ENCODE results near the gene MT1A.
"Not testable (repeated sequence)": the region's sequence is repeated elsewhere in the genome, so short reads cannot be mapped to it uniquely, and the experiment has no call there.

DNA sequence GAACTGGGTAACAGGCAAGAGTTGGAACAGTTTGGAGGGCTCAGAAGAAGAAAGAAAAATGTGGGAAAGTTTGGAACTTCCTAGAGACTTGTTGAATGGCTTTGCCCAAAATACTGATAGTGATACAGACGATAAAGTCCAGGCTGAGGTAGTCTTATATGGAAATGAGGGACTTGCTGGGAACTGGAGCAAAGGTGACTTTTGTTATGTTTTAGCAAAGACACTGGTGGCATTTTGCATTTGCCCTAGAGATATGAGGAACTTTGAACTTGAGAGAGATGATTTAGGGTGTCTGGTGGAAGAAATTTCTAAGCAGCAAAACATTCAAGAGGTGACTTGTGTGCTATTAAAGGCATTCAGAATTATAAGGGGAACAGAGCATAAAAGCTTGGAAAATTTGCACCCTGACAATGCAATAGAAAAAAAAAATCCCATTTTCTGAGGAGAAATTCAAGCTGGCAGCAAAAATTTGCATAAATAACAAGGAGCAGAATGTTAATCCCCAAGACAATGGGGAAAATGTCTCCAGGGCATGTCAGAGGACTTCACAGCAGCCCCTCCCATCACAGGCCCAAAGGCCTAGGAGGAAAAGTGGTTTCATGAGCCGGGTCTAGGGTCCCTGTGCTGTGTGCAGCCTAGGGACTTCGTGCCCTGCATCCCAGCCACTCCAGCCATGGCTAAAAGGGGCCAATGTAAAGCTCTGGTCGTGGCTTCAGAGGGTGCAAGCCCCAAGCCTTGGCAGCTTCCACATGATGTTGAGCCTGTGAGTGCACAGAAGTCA, 16.6 kb upstream of the MT1A start:
- not testable (repeated sequence) for TF ChIP-seq ZNF8 (CRISPR knock-in tag; IDR thresholded peaks at IDR 0.05); BACH2 (CRISPR knock-in tag; IDR thresholded peaks at IDR 0.05; ENCODE audit: borderline replicate concordance); TCF4 (CRISPR knock-in tag; IDR thresholded peaks at IDR 0.05; ENCODE audit: borderline replicate concordance); CSDC2 (CRISPR knock-in tag; IDR thresholded peaks at IDR 0.05); PPARA (CRISPR knock-in tag; IDR thresholded peaks at IDR 0.05; ENCODE audit: borderline replicate concordance); GLIS3 (CRISPR knock-in tag; IDR thresholded peaks at IDR 0.05); OSR1 (CRISPR knock-in tag; IDR thresholded peaks at IDR 0.05)
- TF ChIP-seq, protein P1, sequence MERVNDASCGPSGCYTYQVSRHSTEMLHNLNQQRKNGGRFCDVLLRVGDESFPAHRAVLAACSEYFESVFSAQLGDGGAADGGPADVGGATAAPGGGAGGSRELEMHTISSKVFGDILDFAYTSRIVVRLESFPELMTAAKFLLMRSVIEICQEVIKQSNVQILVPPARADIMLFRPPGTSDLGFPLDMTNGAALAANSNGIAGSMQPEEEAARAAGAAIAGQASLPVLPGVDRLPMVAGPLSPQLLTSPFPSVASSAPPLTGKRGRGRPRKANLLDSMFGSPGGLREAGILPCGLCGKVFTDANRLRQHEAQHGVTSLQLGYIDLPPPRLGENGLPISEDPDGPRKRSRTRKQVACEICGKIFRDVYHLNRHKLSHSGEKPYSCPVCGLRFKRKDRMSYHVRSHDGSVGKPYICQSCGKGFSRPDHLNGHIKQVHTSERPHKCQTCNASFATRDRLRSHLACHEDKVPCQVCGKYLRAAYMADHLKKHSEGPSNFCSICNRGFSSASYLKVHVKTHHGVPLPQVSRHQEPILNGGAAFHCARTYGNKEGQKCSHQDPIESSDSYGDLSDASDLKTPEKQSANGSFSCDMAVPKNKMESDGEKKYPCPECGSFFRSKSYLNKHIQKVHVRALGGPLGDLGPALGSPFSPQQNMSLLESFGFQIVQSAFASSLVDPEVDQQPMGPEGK (CRISPR knock-in tag; IDR thresholded peaks at IDR 0.05; ENCODE audit: borderline replicate concordance), result not testable (repeated sequence)
- TF ChIP-seq, protein P2, sequence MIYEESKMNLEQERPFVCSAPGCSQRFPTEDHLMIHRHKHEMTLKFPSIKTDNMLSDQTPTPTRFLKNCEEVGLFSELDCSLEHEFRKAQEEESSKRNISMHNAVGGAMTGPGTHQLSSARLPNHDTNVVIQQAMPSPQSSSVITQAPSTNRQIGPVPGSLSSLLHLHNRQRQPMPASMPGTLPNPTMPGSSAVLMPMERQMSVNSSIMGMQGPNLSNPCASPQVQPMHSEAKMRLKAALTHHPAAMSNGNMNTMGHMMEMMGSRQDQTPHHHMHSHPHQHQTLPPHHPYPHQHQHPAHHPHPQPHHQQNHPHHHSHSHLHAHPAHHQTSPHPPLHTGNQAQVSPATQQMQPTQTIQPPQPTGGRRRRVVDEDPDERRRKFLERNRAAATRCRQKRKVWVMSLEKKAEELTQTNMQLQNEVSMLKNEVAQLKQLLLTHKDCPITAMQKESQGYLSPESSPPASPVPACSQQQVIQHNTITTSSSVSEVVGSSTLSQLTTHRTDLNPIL (CRISPR knock-in tag; IDR thresholded peaks at IDR 0.05; ENCODE audit: low read depth), result not testable (repeated sequence)
- TF ChIP-seq, protein P3, sequence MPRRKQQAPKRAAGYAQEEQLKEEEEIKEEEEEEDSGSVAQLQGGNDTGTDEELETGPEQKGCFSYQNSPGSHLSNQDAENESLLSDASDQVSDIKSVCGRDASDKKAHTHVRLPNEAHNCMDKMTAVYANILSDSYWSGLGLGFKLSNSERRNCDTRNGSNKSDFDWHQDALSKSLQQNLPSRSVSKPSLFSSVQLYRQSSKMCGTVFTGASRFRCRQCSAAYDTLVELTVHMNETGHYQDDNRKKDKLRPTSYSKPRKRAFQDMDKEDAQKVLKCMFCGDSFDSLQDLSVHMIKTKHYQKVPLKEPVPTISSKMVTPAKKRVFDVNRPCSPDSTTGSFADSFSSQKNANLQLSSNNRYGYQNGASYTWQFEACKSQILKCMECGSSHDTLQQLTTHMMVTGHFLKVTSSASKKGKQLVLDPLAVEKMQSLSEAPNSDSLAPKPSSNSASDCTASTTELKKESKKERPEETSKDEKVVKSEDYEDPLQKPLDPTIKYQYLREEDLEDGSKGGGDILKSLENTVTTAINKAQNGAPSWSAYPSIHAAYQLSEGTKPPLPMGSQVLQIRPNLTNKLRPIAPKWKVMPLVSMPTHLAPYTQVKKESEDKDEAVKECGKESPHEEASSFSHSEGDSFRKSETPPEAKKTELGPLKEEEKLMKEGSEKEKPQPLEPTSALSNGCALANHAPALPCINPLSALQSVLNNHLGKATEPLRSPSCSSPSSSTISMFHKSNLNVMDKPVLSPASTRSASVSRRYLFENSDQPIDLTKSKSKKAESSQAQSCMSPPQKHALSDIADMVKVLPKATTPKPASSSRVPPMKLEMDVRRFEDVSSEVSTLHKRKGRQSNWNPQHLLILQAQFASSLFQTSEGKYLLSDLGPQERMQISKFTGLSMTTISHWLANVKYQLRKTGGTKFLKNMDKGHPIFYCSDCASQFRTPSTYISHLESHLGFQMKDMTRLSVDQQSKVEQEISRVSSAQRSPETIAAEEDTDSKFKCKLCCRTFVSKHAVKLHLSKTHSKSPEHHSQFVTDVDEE (CRISPR knock-in tag; IDR thresholded peaks at IDR 0.05), result not testable (repeated sequence)
